IgD-negative memory B cell (primary cell): ENCODE data around the gene RMDN3. TPM values are rescaled to one million over a fixed set of nuclear protein-coding genes. Genes with fewer than 3 reads are reported as not detected.

ENCODE experiments used
- H3K27ac Mint-ChIP-seq, 3 donors: one replicate each; pipeline ENCODE4 v1.8.0; 2020 to 2022; ENCODE audit warnings: mild to moderate bottlenecking in 3 of 3, mixed read lengths in 3 of 3, moderate library complexity in 1 of 3
- H3K27me3 Mint-ChIP-seq: one replicate; pipeline ENCODE4 v1.8.0; 2021; ENCODE audit warnings: mixed read lengths
- H3K36me3 Mint-ChIP-seq: one replicate; pipeline ENCODE4 v1.8.0; 2020; ENCODE audit warnings: mild to moderate bottlenecking, mixed read lengths
- H3K4me1 Mint-ChIP-seq, 3 donors: one replicate each; pipeline ENCODE4 v1.8.0; 2020 to 2022; ENCODE audit warnings: mixed read lengths in 3 of 3, mild to moderate bottlenecking in 1 of 3
- H3K4me3 Mint-ChIP-seq, 4 donors: one replicate each; pipeline ENCODE4 v1.8.0; 2020 to 2022; ENCODE audit warnings: mild to moderate bottlenecking in 4 of 4, mixed read lengths in 4 of 4, moderate library complexity in 3 of 4
- H3K9me3 Mint-ChIP-seq, 3 donors: one replicate each; pipeline ENCODE4 v1.8.0; 2020 to 2021; ENCODE audit warnings: mixed read lengths in 3 of 3, mild to moderate bottlenecking in 1 of 3
- polyA plus RNA-seq: library from polyadenylated mRNA; unstranded; fragments of 300-500 nt; fragmentation: Illumina TruSeq; gene quantifications from one replicate; pipeline ENCODE4 v1.2.3, GENCODE V29; 2021

The RMDN3 gene
- polyA plus RNA-seq, 1 donor from 2014 or later: 18.3 TPM

- H3K4me3 Mint-ChIP-seq: no peak overlapping the region
- H3K27me3 Mint-ChIP-seq: no peaks in the 10 kb centered on the region
- peaks cover 8% of the 10 kb centered on the region for H3K36me3 Mint-ChIP-seq
- no peak overlapping the region for H3K27ac Mint-ChIP-seq
- peaks cover 0 to 3% (median 0%) of the 10 kb centered on the region in 3 donors for H3K4me1 Mint-ChIP-seq
- H3K9me3 Mint-ChIP-seq: no peaks in the 10 kb centered on the region
Measured at GRCh38 chr15:40714144-40714543, 40.9 kb downstream of the RMDN3 start.

DNA sequence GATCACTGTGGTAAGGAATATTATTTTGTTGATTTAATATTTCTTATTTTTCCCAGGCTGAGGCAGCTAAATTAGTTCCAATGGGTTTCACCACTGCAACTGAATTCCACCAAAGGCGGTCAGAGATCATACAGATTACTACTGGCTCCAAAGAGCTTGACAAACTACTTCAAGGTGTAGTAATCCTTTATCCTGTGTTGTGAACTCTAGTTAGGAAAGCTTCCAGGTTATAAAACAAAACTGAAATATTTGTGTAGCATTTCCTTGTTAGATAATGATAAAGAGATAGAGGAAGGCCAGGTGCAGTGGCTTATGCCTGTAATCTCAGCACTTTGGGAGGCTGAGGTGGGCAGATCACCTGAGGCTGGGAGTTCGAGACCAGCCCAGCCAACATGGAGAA lies 48.9 kb downstream of the RMDN3 start:
- Mint-ChIP-seq H3K4me3 (no peak overlapping the region), H3K27me3 (no peaks in the 10 kb centered on the region), H3K4me1 (peaks cover 0 to 3% (median 2%) of the 10 kb centered on the region in 3 donors), H3K36me3 (peaks cover 14% of the 10 kb centered on the region), H3K27ac (no peak overlapping the region), H3K9me3 (no peaks in the 10 kb centered on the region)

GRCh38 chr15:40702077-40702476 lies 53.0 kb downstream of the RMDN3 start:
- peaks cover 0 to 2% (median 0%) of the 10 kb centered on the region in 3 donors for H3K4me1 Mint-ChIP-seq
- peaks cover 11% of the 10 kb centered on the region for H3K36me3 Mint-ChIP-seq
- no peaks in the 10 kb centered on the region for H3K27me3 Mint-ChIP-seq
- no peaks in the 10 kb centered on the region for H3K9me3 Mint-ChIP-seq
- no peak overlapping the region for H3K4me3 Mint-ChIP-seq
- no peak overlapping the region for H3K27ac Mint-ChIP-seq

- Mint-ChIP-seq H3K27me3 (no peaks in the 10 kb centered on the region), H3K4me3 (peak overlapping the region in 1 of 4 donors; percentile 96), H3K4me1 (peaks cover 11 to 15% (median 12%) of the 10 kb centered on the region in 3 donors), H3K36me3 (peaks cover 5% of the 10 kb centered on the region), H3K9me3 (no peaks in the 10 kb centered on the region), H3K27ac (no peak overlapping the region)
Measured at GRCh38 chr15:40697916-40698315, 57.1 kb downstream of the RMDN3 start.

GRCh38 chr15:40696228-40696627 lies 58.8 kb downstream of the RMDN3 start:
- Mint-ChIP-seq H3K27ac (peak overlapping the region in 2 of 3 donors; percentile 16 to 98), H3K27me3 (no peaks in the 10 kb centered on the region), H3K4me3 (peak overlapping the region; percentile 96 to 99 (median 98)), H3K36me3 (peaks cover 2% of the 10 kb centered on the region), H3K4me1 (peaks cover 10 to 18% (median 11%) of the 10 kb centered on the region in 3 donors), H3K9me3 (no peaks in the 10 kb centered on the region)

DNA sequence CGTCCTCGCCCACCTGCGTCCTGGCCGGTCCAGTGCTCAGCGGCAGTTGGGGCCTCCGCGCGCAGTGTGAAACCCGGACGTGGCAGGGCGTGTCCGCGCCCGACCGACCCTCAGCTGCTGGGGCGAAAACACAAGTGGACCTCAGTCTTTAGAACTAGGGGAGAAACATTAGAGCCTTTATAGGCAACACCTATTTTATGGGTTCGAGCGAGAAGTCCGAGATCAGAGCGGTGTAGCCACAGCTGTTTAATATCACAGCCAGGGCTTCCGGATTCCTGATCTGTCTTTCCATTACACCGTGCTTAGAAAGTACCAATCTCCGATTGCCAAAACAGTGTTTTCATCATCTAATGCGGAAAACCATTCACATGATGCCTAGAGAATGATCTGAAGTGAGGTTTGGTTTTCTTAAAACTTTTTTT lies 59.6 kb downstream of the RMDN3 start:
- peak overlapping the region in 2 of 3 donors; percentile 89 to 98 for H3K27ac Mint-ChIP-seq
- peak overlapping the region; percentile 96 to 99 (median 98) for H3K4me3 Mint-ChIP-seq
- H3K27me3 Mint-ChIP-seq: no peaks in the 10 kb centered on the region
- H3K36me3 Mint-ChIP-seq: peaks cover 2% of the 10 kb centered on the region
- H3K9me3 Mint-ChIP-seq: no peaks in the 10 kb centered on the region
- H3K4me1 Mint-ChIP-seq: peaks cover 10 to 18% (median 11%) of the 10 kb centered on the region in 3 donors

DNA sequence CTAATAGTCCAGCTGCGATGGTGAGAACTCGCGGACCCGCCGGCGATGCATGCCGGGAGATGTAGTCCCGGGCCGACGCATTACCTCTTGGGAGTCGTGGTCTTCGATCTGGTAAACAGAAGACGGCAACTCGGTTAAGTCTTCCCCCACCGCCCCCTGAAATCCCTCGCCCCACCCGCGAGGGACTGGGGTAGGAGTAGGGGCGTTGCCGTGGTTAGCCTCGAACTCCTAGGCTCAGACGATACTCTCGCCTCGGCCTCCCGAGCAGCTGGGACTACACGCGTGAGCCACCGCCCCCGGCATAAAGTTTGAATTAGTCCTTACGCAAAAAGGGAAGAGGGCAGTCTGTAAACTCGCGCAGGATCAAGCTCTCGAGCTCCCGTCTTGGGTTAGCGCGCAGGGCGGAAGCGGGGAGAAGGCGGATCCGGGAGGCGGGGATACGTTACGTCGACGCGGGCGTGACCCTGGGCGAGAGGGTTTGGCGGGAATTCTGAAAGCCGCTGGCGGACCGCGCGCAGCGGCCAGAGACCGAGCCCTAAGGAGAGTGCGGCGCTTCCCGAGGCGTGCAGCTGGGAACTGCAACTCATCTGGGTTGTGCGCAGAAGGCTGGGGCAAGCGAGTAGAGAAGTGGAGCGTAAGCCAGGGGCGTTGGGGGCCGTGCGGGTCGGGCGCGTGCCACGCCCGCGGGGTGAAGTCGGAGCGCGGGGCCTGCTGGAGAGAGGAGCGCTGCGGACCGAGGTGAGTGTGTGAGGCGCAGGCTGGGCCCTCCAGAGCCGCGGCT lies 60.2 kb downstream of the RMDN3 start, which contains the start of gene RAD51:
TSS of gene RAD51 (plus strand) at position 487 of the 781 bp plus-strand sequence. CDS start 3,585 bp downstream, outside the sequence.
- Mint-ChIP-seq H3K9me3 (no peaks in the 10 kb centered on the region), H3K4me3 (peak within 1 kb of the TSS; percentile 96 to 99 (median 98)), H3K27me3 (no peaks in the 10 kb centered on the region), H3K4me1 (peaks cover 10 to 18% (median 12%) of the 10 kb centered on the region in 3 donors), H3K36me3 (peaks cover 2% of the 10 kb centered on the region), H3K27ac (peak within 1 kb of the TSS; percentile 98 to 100 (median 98))

DNA sequence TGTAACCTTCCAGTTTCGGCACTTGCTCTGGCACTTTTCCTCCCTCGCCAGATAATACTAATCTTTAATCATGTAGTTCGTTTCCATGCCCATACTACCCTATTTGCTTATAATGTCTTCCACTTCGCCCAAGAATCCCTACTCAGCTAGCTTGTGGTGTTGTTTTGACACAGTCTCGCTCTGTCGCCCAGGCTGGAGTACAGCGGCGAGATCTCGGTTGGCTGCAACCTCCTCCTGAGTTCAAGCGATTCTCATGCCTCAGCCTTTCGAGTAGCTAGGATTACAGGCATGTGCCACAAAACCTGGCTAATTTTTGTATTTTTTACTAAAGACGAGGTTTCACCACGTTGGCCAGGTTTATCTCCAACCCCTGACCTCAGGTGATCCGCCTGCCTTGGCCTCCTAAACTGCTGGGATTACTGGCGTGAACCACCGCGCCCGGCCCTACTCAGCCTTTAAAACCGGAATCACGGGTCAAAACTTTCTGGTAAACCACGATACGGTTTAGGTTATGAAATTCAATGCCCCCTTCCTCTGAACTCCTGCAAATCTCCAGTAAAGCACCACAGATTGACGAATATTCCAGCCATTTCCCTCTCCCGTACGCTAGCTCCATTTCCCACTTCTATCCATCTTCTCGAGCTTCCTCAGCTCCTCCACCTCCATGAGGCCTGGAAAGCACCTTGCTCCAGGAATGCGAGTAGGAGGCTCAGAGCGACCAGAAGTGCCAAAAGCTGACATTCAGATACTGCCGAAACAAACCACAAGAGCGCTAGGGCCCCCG lies 61.0 kb downstream of the RMDN3 start:
- Mint-ChIP-seq H3K27ac (peak overlapping the region; percentile 98 to 100 (median 98)), H3K4me1 (peaks cover 10 to 22% (median 14%) of the 10 kb centered on the region in 3 donors)

DNA sequence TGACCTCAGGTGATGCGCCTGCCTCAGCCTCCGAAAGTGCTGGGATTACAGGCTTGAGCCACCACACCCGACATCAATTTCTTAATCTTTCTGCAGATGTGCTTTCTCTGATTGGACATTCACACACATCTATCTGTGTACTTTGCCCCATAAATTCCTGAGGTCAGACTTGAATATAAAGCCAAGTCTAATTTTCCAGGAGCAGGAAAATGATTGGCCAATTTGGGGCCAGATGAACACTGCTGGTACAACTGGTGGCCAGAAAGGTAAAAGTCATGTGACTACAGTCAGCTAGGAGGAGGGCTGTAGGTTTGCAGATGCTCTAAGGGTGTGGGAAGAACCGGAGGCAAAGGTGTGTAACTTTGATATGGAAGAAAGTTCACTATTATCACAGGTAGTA lies 63.3 kb downstream of the RMDN3 start:
- Mint-ChIP-seq H3K9me3 (no peaks in the 10 kb centered on the region), H3K36me3 (no peaks in the 10 kb centered on the region), H3K4me3 (peak overlapping the region in 1 of 4 donors; percentile 60), H3K4me1 (peaks cover 12 to 22% (median 14%) of the 10 kb centered on the region in 3 donors), H3K27me3 (no peaks in the 10 kb centered on the region), H3K27ac (peak overlapping the region in 1 of 3 donors; percentile 71)

More for the DNA sequence above, 61.0 kb downstream of the RMDN3 start:
- Mint-ChIP-seq H3K27me3 (no peaks in the 10 kb centered on the region), H3K36me3 (no peaks in the 10 kb centered on the region), H3K4me3 (peak overlapping the region; percentile 96 to 99 (median 98)), H3K9me3 (no peaks in the 10 kb centered on the region)

GRCh38 chr15:40688932-40689799 lies 65.9 kb downstream of the RMDN3 start:
- H3K27ac Mint-ChIP-seq: peak overlapping the region; percentile 51 to 76 (median 59)
- H3K36me3 Mint-ChIP-seq: no peaks in the 10 kb centered on the region
- no peaks in the 10 kb centered on the region for H3K9me3 Mint-ChIP-seq
- H3K27me3 Mint-ChIP-seq: no peaks in the 10 kb centered on the region
- H3K4me1 Mint-ChIP-seq: peaks cover 7 to 16% (median 7%) of the 10 kb centered on the region in 3 donors
- H3K4me3 Mint-ChIP-seq: peak overlapping the region in 1 of 4 donors; percentile 68

Other genes with a start within 250 kb of the RMDN3 start
- gene CCDC32, start 190.2 kb downstream of the RMDN3 start, polyA plus RNA-seq: 131 TPM
- gene RPUSD2, start 186.0 kb downstream of the RMDN3 start, polyA plus RNA-seq: 19.7 TPM
- 1.1 TPM for gene KNL1, start 161.0 kb downstream of the RMDN3 start, polyA plus RNA-seq
- gene RAD51, start 60.1 kb downstream of the RMDN3 start, polyA plus RNA-seq: 0.45 TPM
- gene GCHFR, start 8.8 kb upstream of the RMDN3 start, polyA plus RNA-seq: 44.2 TPM
- 0.09 TPM for gene C15orf62, start 14.7 kb upstream of the RMDN3 start, polyA plus RNA-seq
- gene ZFYVE19, start 51.8 kb upstream of the RMDN3 start, polyA plus RNA-seq: 16.0 TPM
- 34.0 TPM for gene DNAJC17, start 52.2 kb upstream of the RMDN3 start, polyA plus RNA-seq
- gene PPP1R14D, start 73.5 kb upstream of the RMDN3 start, polyA plus RNA-seq: 0.56 TPM
- gene SPINT1, start 88.8 kb upstream of the RMDN3 start, polyA plus RNA-seq: 12.6 TPM
- not detected for gene RHOV, start 119.0 kb upstream of the RMDN3 start, polyA plus RNA-seq
- 27.0 TPM for gene VPS18, start 139.2 kb upstream of the RMDN3 start, polyA plus RNA-seq
- gene DLL4, start 174.1 kb upstream of the RMDN3 start, polyA plus RNA-seq: not detected
- gene CHAC1, start 198.2 kb upstream of the RMDN3 start, polyA plus RNA-seq: 0.84 TPM